Activated T-cell treated with anti-CD3 and anti-CD28 coated beads, Interleukin-2, amount 50 U/mL, for 48 hours (primary cell): ENCODE measurements around the gene PCK2.

Source experiments
- DNase-seq, 2 experiments: peaks; one replicate each; pipeline ENCODE4 v3.0.0-alpha.2; 2020

The PCK2 gene

DNA sequence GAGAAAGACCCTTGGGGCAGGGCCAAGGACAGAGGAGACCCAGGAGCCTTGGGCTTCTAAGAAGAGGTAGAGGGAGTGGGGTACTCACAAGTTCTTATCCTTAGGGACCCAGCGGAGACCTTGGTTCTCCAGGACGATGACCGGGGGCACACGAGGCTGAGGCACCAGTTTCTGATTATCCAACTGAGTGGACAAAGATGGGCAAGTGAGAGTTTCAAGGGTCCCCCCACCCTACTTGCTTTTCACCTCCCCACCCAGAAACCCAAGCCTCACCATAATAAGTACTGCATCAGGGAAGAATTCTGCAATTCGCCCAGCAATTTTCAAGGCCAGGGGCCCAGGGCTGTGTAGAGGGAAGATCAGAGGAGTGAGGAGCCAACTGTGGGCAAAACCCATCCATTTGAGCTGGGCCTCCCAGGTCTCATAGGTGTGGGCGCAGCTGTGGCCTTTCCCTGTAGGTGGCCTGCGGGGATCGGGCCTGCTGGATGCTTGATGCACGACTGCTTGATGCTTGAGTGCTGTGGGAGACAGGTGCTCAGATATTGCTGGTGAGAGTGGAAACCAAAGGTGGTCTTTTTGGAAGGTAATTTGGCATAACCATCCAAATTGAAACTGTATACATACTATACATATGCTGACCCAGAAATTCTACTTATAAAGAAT lies 45.3 kb downstream of the PCK2 start:
- DNase-seq, result peak in 1 of 2 experiments; percentile 51

DNA sequence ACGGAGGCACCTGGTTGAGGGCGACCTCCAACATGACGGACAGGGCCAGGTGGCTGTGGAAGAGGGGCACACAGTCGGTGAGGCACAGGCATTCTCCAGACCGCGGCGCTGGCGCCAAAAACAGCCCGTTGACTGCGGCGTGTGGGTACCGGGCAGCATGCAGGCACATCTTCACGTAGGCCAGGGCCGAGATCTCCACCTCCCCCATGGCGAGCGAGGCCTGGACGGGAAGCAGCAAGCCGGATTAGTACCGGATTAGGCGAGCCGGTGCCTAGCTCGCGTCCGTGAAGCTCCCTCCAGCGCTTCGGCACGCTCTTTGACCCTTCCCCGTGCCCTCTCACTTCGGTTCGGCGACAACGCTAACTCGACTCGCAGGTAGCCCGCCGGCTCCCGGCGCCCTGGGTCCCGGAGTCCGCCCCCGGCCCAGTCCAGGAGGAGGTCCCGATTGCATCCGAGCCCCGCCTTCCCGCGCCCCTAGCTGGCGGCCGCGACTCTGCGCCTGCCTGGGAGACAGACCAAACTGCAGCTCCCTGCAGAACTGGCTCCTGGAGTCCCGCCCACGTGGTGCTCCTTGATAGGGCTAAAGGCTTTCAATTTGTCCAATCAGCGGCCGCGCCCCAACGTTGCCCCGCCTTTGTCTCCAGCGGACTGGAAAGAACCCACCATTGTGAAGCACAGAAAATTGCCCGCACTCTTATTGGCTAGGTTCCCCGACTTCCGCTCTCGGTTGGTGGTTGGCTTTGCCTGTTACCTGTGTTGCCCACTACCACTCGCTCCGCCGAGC lies 47.2 kb downstream of the PCK2 start, which contains the start of gene EMC9:
EMC9 (minus strand) TSS at position 495 of the 784 bp plus-strand sequence; CDS start at position 208, 287 bp downstream.
- peak; percentile 100 for DNase-seq

DNA sequence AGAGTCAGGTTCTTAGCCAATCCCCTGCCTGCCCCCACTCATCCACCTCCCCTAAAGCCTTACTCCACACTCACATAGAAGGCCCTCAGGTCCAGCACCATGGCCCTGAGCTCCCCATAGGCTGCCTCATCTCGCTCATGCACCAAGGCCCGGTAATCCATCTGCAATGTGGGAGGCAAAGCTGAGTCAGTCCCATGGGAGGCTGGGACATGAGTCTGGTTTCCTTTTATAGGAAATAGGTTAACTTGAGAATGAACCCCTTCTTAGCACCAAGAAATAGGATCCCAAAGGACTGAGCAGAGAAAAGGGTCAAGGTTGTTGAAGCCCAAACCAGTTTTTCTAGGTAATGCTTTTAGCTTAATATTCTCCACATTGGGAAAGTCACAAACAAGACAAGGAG lies 49.4 kb downstream of the PCK2 start:
- DNase-seq, result no peak

DNA sequence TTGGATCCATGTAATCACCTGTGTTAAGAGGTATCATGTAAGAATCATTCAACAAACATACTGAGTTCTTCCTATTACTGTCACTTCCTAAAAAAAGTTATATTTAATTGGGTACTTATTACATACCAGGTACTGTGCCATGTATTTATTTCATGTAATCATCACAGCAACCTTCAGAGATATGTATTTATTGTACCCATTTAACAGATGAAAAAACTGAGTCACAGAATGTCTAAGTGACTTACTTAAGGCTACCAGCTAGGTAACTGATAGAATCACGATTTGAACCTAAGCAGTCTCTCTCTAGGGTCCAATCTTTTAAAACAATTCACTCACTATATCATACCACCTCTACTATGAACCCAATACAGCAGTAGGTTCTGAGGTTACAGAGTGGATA lies 50.3 kb downstream of the PCK2 start:
- DNase-seq, result no peak

DNA sequence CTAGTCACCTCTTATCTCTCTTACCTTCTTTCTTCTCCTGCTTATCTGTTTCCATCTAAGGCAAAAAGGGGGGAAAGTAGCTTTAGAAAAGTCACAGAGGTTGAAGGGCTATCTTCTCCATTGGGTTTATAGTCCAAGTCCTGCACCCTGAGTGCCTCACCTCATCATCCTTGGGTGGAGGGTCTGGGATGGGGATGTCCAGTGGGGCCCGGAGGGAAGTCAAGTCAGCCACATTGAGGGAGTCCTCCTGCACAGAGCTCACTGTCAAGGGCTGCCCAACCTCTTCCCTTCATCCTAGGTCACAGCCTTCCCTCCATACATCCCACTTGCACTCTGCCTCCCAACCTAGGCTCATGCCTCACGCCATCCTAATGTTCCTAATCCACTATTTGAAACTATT lies 51.1 kb downstream of the PCK2 start:
- DNase-seq, result no peak

DNA sequence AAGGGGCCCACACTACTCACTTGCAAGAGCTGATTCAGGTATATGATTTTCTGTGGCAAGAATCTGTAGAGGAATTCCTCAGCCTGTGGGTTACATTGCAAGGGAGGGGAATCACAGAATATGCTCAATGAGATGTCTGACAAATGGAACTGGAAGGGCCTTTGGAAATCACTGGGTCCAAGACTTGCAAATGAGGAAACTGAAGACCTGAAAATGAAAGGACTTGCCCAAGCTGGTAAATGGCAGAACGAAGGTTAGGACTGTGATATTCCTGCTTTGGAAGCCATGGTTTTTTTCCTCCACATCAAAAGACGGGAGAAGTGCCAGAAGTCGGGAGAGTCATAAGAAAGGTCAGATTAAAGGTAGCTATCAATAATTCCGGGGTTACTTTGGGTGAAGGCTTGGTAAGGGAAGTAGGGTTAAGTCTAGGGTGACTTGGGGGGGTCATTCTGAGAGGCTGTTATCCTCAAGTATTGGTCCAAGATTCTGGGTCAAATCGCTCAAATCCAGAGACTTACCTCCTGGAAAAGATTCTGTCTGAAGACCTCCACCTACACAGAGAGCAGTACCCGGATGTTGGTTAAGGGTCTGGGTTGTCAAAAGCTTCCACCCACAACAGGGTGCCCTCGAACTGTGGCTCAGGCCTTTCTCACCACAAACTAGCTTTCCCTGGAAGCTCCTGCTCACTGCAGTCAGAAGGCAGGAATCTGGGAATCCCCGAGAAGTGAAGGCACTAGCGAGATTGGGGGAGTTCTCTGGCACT lies 51.8 kb downstream of the PCK2 start:
- DNase-seq, result no peak

DNA sequence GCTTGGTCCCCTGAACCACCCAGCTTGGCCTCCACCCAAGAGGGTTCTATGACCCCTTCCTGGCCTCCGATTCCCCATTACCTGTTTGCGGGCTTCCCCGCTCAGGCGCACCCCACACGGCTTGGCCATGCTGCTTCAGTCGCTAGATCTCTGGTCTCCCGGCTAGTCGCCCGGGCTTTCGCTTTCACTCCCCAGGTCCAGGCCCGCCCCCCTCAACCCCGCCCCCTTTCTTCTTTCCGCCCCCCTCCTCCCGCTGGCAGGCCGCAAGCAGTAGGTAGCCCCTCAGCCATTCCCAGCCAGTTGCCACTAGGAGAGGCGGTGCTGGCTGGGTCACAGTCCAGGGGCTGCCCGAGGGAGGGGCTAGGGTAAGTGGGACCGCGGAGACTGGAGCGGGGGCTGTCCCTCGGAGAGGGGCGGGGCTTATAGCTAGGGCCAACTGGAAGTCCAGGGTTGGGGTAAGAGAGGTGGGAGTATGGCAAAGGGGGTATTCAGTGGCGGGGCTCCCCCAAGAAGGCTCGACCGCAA lies 52.4 kb downstream of the PCK2 start, which contains the start of gene PSME2:
PSME2 (minus strand) TSS at position 158 of the 525 bp plus-strand sequence; CDS start at position 129, 29 bp downstream.
- DNase-seq, result peak; percentile 94 to 95

DNA sequence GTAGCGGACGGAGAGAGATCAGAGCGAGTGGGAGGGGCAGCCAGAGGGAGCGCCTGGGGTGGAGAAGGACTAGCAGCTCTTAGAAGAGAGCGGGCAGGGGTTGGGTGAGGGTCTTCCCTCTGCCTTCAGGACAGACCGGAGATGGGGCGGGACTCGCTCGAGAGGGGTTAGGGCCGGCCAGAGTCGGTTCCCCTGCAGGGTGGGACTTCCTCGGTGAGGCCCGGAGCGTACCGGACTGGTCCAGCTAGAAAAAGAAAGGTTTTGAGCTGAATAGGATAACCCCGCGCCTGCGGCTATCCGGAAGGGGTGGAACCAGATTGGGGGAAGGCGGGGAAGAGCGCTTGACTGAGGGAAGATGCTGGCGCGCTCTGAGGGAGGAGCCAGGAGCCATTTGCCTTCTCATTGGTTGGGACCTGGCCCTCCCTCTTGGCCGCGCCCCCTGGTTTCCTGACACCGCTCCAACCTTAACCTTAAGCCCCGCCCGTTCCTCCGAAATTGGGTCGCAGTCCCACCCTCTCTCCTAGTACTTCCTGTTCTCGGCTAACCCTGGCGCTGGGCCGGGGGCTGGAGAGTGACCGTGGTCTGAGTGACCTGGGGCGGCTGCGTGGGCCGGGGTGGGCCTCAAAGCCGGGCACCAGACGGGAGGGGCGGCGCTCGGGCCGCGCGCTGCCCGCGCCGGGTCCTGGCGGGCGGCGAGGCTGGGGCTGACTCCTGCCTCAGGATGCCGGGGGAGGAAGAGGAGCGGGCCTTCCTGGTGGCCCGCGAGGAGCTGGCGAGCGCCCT lies 53.1 kb downstream of the PCK2 start, which contains the start of gene RNF31:
RNF31 (plus strand) TSS at position 521 of the 783 bp plus-strand sequence; CDS start at position 722, 201 bp downstream.
- peak; percentile 97 to 98 for DNase-seq

DNA sequence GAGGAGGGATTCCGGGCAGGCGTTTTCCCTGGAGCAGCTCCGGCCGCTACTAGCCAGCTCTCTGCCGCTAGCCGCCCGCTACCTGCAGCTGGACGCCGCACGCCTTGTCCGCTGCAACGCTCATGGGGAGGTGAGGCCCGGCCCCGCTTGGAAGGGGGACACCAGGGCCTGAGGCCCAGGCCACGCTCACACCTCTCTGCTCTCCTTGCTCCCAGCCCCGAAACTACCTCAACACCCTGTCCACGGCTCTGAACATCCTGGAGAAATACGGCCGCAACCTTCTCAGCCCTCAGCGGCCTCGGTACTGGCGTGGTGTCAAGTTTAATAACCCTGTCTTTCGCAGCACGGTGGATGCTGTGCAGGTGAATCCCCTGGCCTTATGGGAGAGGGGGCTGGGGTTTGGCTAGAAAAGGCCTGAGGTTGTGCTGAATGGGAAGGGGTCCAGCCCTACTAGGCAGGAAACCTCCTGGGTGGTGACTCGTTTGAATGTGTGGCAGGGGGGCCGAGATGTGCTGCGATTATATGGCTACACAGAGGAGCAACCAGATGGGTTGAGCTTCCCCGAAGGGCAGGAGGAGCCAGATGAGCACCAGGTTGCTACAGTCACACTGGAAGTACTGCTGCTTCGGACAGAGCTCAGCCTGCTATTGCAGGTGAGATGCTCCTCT lies 53.8 kb downstream of the PCK2 start:
- DNase-seq, result no peak

DNA sequence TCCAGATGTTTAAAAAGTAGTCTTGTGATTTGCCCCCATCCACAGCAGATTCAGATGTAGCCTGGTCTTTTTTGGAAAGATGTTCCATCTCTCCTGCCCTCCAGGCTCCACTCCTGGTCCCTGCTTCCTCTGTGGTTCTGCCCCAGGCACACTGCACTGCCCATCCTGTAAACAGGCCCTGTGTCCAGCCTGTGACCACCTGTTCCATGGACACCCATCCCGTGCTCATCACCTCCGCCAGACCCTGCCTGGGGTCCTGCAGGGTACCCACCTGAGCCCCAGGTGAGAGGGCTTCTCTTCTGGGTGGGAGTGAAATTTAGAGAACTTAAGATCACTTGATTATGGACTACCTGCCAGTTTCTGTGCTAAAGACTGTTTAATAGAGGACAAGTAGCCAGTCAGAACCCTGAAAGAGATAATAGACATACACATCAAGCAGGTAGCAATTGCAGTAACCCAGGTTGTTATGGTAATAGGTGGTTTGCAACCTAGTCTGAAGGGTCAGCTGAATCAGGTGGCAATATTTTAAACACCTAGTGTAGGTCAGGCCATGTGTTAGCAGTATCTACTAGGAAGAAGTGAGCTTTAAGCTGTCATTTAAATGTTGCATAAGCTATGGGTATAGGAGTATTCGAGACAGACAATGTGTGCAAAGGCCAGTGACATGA lies 55.3 kb downstream of the PCK2 start:
- no peak for DNase-seq

DNA sequence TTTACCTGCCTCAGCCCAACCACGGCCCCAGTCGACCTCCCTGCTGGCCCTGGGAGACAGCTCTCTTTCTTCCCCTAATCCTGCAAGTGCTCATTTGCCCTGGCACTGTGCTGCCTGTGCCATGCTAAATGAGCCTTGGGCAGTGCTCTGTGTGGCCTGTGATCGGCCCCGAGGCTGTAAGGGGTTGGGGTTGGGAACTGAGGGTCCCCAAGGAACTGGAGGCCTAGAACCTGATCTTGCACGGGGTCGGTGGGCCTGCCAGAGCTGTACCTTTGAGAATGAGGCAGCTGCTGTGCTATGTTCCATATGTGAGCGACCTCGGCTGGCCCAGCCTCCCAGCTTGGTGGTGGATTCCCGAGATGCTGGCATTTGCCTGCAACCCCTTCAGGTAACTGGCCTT lies 56.0 kb downstream of the PCK2 start:
- DNase-seq, result no peak

DNA sequence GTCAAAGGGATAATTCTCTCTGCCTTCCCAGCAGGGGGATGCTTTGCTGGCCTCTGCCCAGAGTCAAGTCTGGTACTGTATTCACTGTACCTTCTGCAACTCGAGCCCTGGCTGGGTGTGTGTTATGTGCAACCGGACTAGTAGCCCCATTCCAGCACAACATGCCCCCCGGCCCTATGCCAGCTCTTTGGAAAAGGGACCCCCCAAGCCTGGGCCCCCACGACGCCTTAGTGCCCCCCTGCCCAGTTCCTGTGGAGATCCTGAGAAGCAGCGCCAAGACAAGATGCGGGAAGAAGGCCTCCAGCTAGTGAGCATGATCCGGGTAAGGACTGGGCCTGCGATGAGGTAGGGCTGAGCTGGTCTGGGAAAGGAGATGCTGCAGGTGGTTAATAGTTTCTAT lies 56.5 kb downstream of the PCK2 start:
- DNase-seq, result no peak

DNA sequence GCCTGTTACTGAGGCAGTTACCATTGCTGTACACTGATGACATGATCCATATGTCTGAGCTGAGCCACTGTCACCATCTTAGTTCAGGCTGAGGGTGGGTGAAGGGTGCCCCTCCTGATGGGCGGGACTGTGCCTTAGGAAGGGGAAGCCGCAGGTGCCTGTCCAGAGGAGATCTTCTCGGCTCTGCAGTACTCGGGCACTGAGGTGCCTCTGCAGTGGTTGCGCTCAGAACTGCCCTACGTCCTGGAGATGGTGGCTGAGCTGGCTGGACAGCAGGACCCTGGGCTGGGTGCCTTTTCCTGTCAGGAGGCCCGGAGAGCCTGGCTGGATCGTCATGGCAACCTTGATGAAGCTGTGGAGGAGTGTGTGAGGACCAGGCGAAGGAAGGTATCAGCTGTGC lies 56.9 kb downstream of the PCK2 start:
- DNase-seq, result no peak

DNA sequence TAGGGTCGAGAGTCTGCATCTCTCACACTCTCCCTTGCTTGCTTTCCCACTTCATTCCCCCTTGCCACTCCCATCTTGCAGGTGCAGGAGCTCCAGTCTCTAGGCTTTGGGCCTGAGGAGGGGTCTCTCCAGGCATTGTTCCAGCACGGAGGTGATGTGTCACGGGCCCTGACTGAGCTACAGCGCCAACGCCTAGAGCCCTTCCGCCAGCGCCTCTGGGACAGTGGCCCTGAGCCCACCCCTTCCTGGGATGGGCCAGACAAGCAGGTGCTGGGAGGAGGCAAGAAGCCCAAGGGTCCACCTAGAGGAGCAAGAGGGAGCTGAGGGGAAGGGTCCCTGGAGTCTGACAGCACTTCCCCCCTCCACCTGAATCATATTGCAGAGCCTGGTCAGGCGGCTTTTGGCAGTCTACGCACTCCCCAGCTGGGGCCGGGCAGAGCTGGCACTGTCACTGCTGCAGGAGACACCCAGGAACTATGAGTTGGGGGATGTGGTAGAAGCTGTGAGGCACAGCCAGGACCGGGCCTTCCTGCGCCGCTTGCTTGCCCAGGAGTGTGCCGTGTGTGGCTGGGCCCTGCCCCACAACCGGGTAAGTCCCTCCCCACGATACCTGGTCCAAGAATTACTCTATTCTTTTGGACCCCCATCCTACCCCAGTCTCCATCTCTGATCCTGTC lies 57.4 kb downstream of the PCK2 start:
- no peak for DNase-seq
